Measurements from ENCODE around the gene TRIM50.
"Not testable (repeated sequence)": the region's sequence is repeated elsewhere in the genome, so short reads cannot be mapped to it uniquely, and the experiment has no call there.

TRIM50 gene

DNA sequence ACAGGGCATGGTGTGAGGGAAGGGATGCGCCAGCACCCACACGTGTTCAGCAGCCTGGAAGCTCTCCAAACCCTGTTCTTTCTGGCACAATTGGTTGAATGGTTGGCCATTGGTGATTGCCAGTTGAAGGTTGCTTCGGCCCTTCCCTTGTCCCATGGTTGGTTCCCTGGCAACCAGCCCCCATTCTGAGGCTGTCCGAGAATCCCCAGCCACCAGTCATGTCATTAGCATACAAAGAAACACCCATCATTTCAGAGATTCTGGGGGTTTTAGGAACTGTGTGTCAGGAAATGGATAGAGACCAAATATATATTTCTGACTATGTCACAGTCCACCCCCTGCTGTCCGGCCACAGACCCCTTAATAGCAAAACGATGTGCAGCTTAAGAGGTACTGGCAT is 21.9 kb upstream of the TRIM50 start:
- DNase-seq: no peak

DNA sequence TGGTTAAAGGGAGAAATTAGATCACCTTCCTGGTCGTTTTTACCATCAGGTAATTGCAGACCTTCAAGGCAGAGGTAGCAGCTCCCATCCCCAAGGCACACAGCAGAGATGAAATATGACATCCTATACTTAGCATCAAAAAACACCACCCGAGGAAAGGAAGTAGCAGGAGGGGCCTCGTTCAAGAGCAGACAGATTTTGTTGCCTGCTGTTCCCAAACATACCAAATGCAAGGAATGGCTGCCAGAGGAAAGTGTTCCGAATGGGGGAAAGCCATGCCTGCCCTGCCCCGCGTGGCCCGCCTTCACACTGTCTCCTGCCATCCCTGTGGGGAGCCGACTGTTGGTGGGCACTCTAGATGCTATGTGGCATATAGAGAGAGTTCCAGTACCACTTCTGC is 18.1 kb upstream of the TRIM50 start:
- no peak for DNase-seq

DNA sequence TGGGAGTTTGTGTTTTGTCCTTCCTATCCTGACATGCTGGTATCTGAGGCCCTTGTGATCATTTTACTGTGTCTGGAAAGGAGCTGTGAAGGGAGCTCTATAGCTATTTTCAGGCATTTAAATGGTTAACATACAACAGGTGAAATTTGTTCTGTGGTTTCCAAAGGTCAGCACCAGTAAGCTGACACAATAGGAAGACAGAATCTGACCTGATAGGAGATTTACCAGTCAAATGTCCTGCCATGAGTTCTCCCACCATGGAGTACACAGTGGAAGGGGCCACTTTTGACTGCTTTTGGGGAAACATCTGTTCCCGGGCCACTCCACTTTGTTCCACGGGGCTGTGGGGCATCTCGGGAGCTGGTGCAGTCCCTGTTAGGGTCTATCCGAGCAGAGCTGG is 17.7 kb upstream of the TRIM50 start:
- no peak for DNase-seq

DNA sequence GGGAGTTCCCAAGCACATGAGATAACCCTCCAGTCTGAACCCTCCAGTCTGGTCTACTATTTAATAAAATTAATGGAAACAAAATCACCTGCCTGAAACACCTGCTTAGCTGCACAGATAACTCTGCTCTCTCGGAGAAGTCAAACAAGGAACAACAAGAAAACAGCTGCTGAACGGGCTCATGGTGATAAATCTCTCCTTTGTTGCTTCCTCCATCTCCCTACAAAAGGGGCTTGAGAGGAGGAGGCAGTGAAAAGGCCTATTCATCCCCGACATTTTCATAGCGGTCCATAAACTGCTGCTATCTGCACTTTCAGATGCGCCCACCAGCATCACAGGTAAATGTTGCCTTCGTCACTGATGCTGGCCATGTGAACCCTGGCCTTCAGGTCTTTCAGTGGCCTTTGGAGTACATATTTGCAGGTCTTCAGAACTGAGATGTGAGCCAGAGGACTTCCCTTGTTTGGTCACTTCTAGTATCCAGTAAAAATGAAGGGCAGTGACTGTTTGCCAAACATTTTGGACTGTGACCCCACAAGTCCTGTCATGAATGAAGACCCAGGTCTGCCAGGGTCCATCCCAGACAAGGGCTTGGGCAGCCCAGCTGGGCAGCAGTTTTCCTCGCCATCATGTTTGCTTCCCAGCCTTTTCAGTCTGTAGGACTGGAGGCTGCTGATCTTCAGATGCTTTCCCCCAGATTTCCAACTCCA is 15.9 kb upstream of the TRIM50 start:
- DNase-seq: peak; percentile 11

DNA sequence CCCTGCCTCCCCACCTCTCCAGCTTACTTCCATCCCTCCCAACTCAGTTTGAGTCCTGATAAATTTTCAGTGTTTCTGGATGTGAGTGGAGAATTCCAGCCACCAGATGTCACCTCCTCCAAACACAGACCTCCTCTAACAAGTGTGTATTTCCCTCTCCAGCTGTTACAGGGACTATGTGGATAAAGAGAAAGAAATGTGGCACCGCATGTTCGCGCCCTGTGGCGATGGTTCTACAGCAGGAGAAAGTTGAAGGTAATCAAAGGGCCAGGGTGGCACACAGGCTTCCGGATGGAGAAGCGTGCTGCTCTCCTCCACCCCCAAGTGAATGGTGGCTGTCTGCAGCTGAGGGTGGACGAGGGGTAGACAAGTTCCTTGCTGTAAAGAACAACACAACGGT is 14.8 kb upstream of the TRIM50 start:
- DNase-seq: peak; percentile 48

DNA sequence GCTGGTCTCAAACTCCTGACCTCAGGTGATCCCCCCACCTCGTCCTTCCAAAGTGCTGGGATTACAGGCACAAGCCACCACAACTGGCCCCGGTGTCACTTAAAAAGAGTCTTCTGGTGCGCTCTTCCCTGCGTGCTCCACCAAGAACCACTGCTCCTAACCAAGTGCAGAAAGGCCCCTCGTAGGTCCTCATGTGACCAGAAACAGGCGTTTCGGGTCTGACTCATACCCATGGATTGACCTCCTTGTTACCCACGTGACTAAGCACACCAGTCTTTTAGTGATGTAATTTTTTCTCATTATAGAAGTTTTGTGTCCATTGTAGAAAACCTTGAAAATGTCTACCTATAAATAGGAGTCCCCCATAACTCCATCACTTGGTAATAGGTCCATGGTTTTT is 14.0 kb upstream of the TRIM50 start:
- DNase-seq: no peak

DNA sequence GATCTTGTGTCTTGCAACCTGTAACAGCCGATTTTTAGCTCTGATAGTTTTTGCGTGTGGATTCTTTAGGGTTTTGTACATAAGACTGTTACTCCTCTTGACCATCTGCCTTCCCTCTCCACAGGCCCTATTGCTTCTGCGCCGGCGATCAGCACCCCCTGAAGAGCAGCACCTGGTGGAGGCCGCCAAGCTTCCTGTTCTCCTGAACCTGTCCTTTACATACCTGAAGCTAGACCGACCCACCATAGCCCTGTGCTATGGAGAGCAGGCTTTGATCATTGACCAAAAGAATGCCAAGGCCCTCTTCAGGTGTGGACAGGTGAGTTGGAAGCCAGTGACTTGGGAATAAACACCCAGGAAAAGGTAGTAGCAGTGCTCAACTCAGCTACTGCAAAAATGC is 12.6 kb upstream of the TRIM50 start:
- no peak for DNase-seq

DNA sequence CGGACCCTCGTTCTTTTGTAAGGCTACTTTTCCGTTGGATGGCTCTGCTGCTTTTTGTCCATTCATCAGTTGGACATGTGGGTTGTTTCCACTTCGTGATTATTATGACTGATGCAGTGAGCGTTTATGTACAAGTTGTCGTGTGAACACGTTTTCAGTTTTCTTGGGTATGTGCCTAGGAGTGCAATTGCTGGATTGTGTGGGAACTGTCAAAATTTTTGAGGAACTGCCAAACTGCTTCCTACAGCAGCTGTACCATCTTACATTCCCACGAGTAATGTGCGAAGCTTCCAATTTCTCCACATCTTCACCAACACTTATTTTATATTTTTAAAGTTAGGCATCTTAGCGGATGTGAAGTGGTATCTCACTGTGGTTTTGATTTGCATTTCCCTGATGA is 10.4 kb upstream of the TRIM50 start:
- no peak for DNase-seq

DNA sequence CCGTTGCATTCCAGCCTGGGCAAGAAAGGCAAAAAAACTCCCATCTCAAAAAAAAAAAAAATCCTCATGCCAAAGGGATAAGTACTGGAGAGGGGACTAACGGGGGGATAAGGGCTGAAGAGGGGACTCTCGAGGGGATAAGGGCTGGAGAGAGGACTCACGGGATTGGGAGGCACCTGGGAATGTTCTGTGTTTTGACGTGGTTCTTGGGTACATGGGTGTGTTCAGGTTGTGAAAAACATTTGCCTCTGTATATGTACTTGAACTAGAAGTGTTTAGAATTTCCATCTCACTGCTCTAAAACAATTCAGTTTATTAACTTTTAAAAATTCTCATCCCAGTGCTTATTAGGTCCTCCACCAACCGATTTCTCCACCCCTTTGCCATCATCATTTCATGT is 4.6 kb upstream of the TRIM50 start:
- no peak for DNase-seq

DNA sequence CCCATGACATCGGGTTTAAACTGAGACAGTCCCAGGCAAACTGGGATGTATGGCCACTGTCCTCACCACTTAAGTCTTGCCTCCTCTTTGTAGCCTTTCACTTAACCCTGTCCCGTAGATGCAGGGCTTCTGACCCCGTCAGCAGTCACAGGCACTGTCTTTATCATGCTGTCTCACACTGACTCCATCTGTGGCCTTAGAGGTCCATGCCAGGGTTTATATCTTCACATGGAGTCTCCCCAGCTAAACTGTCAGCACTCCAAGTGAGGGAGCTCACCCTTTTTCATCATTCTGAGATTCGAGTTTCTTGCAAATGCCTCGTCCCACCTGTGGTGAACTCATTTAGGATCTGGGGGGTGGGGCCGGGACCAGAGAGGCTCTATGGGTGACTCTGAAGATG is 2.9 kb upstream of the TRIM50 start:
- DNase-seq: no peak

DNA sequence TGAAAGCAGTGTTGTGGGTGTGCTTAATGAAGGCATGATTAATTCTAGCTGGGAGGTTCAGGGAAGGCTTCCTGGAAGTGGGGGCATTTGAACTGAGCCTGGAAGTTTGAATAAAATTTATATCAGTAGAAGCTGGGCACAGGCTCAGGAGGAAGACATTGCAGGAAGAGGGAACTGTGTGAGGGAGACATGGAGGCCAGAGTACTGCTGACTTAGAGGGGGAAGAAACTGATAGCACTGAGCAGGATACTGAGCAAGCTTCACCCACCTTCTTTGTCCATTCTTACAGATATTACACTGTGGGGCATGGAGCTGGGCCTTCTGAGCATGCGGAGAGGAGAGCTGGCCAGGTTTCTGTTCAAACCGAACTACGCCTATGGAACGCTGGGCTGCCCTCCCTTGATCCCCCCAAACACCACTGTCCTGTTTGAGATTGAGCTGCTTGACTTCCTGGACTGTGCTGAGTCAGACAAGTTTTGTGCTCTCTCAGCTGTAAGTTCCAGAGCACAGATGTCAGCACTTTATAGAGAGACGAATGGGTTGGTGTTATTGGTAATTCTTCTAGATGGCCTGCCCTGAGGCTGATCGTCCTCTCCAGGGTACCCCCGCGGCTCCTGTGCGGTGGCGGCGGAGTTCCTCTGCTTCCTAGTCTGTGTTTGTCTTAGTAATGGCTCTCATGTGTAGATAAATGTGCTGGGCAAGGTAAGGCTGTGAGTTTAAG is 2.1 kb upstream of the TRIM50 start:
- DNase-seq: no peak

DNA sequence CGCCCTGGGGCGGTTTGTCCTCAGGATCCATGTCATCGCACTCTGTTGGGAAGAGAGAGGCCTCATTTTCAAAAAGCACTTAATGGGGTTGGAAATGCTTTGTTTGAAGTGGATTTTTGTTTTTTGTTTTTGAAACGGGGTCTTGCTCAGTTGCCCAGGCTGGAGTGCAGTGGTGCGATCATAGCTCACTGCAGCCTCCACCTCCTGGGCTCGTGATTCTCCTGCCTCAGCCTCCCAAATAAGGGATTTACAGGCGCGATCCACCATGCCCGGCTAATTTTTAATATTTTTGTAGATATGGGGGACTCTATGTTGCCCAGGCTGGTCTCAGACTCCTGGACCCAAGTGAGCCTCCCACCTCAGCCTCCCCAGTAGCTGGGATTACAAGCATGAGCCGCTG is 814 bp upstream of the TRIM50 start:
- no peak for DNase-seq

DNA sequence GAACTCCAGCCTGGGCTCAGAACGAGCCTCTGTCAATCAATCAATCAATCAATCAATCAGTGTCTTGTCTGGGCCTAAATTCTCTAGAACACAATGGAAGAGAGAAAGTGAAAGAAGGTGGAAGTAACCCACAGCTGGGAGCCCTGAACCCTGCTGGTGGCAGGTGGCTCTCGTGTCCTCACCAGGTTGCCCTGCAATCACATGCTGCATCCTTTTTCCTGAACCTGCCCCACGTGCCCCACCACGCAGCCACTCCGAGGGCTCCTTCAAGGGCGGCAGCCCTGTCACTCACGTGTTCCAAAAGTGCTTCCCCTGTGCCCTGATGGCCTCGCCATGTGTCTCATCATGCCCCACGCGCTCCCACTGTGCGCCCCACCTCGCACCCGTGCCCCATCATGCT is 433 bp downstream of the TRIM50 start:
- DNase-seq: not testable (repeated sequence)

DNA sequence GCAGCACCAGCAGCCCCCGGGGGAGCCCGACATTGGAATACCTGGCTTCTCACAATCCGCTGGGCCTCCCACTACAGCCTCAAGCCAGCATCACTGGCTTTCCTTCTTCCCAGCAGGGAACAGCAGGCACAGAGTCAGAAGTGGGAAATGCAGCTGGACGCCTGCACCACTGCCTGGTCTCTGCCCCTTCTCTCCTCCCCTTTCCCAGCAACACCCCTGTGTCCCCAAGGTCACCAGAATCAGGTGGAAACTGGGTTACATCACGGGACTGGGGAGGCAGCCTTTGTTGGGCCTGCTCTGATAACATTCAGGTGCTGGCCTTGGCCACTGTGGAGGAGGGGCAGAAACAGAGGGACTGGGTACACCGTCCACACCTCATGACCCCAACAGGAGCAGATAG is 2.5 kb downstream of the TRIM50 start:
- DNase-seq: not testable (repeated sequence)

DNA sequence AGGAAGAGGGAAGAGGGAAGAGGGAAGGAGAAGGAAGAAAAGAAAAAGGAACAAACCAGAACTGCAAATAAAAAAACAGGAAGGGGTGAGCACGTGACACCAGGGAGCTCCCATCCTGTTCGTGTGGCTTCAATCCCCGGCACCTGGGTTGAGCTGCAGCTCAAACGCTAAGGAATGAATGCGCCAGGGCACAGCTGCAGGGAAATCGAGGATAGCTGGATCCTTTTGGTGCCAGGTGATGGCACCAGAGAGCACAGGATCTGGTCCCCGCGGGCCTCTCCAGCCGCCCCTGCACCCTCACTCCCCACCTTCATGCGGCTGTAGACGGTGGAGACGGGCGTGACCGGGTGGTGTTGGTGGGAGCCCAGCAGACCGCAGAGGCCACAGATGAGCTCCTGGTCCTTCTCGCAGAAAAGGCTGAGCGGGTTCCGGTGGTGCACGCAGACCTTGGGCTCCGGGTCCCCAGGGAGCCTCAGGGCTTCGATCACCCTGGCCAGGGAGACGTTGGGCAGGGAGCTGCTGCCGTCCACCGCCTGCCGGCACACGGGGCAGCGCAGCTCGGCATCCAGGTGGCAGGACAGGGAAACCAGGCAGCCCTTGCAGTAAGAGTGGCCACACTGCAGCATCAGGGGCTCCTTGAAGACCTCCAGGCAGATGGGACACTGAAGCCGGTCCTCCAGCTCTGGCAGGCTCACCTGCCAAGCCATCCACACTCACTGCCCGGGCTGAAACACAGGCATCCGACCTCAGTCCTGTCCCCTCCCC is 3.6 kb downstream of the TRIM50 start:
- DNase-seq: peak; percentile 81

DNA sequence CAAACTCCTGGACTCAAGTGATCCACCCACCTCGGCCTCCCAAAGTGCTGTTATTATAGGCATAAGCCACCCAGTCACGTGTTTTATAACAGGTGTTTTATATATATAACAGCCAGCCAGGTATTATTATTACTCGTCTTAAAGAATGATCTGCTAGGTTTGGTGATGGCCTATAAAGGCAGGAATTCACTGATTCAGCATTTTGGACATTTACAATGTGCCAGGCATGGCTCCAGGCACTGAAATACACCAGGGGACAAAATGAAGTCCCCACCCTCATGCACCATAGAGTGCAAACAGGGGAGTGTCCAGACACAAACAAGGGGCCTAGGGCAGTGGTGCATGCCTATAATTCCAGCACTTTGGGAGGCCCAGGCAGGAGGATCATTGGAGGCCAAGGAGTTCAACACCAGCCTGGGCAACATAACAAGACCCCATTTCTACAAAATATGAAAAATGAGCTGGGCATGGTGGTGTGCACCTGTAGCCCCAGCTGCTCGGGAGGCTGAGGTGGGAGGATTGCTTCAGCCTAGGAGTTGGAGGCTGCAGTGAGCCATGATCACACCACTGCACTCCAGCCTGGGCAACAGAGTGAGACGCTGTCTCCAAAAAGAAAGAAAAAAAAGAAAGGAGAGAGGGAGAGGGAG is 4.3 kb downstream of the TRIM50 start:
- not testable (repeated sequence) for DNase-seq

DNA sequence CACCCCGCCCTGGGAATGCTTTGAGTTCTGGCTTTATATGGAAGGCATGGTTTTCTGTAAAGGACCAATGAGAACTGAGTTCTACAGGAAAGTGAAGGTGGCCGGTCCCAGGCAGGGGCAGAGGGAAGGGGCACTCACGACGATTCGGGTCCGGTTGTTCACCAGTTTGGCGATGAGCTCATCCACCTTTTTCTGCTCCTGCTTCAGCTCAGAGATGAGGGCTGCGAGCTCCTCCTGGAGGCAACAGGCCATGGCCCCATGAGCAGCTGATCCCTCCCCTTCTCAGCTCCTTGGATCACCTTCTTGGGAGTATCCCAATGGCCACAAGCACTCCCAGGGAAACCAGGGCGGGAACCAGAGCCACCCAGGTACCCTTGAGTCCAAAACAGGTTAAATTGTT is 7.9 kb downstream of the TRIM50 start:
- not testable (repeated sequence) for DNase-seq

DNA sequence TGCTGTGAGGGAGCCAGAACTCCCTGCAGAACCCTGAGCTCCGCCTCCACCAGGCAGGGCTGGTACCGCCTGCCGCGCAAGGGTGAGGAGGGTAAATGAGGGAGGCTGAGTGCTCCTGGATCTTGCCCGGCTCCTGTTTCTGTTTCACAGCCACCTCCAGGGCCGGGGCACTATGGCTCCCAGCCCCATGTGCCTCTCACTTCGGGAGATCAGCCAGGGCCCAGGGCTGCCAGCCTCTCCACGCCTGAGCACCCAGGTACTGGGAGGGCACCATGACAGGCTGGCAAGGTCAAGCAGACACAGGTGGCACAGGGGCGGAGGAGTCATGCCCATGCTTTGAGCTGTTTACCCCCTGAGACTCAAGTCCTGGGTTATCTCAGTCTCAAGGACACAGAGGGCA is 8.3 kb downstream of the TRIM50 start:
- not testable (repeated sequence) for DNase-seq

DNA sequence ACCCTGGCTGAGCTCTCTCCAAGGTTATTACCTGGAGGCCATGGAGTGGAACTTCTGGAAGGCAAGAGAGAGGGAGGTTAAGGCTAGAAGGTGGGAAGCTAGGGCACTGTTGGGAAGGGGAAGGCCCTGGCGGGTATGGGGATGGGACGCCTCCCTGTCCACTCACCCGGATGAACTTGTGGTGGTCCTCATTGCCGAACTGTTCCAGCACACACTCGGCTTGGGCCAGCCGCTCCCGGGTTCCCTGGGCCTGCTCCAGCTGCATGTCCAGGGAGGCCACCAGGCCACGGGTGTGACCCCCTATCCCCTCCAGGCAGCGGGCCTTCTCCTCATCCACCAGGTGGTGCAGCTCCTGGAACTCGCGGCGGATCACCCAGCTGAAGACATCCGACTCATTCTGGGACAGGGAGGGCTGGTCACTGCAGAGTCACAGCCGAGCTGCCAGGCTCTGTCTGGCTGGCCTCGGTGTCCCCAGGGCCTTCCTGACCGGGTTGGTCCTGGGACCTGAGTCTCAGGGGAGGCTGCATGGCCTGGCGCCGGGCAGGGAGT is 9.2 kb downstream of the TRIM50 start:
- DNase-seq: not testable (repeated sequence)

DNA sequence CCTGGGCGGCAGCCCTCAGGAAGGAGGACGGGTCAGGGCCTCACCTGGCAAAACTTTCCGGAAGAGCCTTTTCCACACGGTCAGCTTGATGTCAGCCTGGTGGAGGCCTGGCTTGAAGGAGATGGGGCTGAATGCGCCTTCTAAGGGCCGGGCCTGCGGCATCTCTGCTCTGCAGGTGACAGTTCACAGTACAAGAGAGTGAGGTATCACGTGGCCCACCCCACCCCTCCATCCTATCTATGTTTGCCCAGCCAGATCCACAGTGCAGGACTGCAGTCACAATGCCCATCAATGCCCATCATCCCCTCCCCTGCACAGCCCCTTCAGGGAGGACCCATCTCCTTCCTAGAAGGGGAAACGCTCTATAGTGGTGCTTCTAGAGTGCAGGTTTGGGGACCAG is 11.4 kb downstream of the TRIM50 start:
- no peak for DNase-seq

DNA sequence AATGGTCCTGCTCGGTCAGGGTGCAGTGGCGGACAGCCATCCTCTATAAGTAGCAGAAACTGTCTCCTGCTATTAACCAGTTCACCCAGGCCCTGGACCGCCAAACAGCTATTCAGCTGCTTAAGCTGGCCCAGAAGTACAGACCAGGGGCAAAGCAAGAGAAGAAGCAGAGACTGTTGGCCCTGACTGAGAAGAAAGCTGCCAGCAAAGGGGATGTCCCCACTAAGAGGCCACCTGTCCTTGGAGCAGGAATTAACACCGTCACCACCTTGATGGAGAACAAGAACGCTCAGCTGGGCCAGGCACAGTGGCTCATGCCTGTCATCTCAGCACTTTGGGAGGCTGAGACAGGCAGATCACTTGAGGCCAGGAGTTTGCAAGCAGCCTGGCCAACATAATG is 13.6 kb downstream of the TRIM50 start:
- DNase-seq: no peak

DNA sequence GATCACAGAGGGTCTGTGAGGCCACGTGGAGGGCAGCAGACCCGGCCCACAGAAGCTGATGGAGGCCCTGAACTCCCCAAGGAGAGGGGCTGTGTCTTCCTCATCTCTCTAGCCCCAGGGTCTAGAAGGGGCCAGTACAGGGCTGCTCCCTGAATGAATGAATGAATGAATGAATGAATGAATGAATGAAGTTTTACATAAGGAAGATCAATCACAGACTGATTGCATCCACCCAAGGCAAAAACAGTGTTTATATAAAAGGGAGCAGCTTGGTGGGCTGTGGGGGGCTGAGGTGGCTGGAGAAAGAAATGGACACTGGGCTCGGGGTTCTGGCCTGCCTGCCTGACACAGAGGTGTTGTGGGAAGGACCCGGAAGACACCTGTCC is 14.4 kb downstream of the TRIM50 start:
- DNase-seq: no peak

DNA sequence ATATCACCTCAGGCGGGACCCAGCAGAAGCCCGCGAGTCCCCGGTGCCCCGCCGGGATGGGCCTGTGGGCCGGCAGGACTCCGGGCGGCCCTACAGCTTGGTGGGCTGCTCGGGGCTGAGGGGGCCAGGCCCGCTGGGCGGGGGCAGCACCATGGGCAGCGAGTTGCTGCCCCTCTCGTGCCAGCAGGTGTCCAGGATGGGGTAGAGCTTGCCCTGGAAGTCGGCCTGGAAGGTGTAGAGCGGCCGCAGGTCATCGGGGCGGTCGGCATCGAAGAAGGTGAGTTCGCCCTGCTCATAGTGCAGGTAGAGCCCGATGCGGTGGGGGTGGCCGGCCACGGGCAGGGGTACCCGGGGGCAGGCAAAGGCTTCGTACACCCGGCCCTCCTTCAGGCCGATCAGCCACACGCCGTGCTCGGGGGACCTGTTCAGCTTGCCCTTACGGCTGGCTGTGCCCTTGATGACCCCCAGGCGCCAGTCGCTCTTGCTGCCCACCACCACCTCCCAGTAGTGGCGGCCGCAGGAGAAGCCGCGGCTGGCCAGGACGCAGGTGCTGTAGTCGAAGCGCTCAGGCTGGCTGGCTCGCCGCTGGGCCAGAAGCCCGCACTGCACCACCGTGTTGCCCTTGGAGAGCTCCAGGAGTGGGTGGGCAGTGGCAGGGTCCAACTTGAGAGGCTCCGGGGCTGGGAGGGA is 14.9 kb downstream of the TRIM50 start:
- no peak for DNase-seq

All from NCI-H1092 treated with DMSO at 0.1 percent for 48 hours (cell line).